NCI-H748 treated with DMSO at 0.1 percent for 48 hours (cell line): Measurements from ENCODE around the gene PRSS27.
A peak's percentile ranks its signal among the peaks of the same experiment; 100 is the strongest.
"Not testable (repeated sequence)": the region's sequence is repeated elsewhere in the genome, so short reads cannot be mapped to it uniquely, and the experiment has no call there.

Source experiments
- DNase-seq: peaks from one replicate; lab custom pipeline; 2025; lab: John Stamatoyannopoulos, UW

Gene PRSS27

DNA sequence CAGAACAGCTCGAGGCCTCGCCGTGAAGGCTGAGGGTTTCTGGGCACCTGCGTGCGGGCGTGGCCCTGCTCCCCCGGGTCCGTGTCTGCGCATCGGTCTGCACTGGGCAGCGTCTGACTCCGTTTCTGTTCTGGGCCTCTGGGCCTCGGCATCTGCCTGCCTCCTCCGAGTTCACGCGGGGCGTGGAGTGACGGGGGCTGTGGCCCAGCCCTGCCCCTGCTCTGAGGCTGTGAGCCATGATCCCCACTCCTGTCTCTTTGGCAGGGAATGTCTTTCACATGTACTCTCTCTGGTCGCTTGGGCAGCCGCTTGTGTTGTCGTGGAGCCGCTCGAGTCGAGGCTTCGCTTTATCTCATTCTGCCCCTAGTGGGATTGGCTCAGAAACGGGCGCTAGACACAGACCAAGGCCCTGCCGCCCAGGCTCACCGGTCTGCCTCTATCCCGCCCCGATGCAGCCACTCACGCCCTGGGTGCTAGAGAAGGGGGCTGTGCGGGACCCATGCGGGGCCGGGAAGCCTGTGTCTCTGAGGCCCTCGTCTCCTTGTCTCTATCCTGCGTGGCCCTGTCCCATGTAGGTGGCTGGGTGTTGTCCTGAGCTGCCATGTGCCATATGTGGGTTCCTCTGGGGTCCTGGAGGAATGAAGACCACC lies 23.3 kb downstream of the PRSS27 start:
- not testable (repeated sequence) for DNase-seq

DNA sequence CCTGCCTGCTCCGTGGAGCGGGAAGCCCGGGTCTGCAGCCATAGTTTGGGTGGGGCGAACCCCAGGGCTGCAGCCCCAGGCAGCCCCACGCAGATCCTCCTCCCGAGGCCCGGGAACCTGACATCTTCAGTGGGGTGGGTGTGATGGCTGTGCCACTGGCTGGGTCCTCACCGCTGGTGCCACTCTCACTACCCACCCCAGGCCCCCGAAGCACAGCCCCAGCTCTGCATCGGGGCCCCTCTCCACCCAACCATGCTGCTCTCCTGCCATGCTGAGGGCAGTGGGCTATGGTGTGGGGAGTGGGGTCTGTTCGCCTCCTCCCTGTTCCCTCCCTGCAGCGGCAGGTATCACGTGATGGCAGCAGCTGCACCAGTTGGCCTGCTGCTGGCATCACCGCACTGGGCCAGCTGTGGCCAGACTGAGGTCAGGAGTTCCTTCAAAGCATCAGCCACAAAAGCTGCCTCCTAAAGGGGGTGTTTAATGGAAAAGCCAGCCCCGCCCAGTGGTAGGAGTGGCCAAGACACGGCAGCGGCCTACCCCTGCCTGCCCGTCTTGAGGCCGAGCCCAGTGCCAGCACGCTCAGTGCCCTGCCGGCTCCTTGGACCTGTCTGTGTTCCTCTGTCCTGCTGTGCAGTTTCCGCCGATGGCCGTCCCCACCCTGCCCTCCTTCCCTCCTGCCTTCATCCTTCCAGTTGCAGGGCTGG lies 26.9 kb downstream of the PRSS27 start:
- no peak for DNase-seq

DNA sequence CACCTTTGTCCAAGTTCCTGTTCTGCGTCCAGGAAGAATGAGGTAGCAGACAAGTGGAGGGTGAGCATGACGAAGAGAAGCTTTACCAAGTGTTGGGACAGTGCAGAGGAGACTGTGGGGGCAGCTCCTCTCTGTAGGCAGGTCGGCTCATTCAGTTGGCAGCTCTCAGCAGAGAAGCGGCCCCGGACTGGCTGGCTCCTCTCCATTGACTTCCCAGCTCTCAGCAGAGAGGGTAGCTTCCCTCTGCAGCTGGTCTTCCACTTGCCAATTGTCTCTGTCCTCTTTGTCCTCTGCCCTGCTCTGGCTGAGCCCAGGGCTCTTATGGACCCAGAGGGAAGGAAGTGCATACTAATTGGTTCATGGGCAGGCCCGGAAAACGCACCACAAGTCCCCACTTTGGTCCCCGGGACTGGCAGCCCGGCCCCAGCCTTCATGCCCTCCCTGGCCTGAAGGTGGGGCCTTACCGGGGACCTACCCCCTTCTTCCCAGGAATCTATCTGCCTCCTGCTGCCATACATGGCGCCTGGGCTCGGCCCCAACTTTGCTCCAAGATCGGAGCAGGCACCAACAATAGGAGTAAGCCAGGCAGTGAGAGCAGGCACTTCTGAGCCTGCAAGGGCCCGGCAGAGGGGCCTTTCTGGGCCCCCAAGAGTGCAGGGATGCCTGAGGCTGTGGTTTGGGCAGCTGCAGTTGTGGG lies 27.6 kb downstream of the PRSS27 start:
- no peak for DNase-seq

DNA sequence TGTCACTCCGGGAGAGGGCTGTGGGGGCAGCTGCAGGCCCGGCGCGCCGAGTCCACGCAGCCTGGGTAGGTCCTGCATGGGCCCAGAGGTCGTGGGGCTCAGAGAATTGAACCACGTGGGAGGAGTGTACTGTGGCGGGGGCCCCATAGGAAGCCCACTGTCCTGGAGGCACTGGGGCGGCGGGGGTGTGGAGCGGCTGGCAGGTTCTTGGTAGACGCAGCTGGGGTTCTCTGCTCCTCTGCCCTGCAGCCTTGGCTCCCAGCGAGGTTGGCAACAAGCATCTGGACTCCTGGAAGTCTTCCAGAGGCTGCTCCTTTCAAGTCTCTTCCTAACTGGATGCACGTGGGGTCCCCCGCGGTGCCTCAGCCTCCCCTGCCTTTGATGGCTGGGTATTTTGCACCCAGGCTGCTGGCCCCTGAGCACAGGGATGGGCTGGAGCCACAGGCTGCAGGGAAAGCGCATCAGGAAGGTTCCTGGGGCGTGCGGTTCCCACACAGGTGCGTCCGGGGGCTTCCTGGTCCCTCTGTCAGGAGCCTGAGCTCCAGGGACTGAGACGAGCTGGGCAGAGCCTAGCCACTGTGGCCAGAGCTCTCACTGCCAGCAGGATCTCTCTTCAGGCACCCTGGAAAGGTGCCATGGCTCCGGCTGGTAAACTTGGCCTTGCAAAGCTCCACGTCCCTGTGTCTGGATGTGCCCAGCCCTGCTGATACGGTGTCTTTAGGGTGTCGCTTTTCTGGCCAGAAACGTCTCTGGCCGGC lies 28.4 kb downstream of the PRSS27 start:
- no peak for DNase-seq

DNA sequence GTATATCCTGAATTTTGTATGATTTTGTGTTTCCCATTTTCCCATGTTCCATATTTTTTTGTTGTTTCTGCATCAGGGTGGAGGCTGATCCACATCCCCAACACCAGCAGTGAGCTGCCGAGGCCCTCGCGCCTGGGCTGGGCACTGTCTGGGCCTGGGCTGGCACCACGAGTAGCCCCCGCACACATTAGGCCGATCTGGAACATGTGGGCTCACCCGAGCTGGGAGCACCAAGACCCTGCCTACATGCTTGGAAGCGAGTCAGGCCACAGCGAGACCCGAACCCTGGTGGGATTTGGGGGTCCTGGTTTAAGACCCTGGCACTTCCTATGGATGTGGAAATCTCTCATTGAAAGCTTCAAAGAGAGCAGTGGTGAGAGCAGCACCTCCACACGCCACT lies 29.2 kb downstream of the PRSS27 start:
- no peak for DNase-seq

DNA sequence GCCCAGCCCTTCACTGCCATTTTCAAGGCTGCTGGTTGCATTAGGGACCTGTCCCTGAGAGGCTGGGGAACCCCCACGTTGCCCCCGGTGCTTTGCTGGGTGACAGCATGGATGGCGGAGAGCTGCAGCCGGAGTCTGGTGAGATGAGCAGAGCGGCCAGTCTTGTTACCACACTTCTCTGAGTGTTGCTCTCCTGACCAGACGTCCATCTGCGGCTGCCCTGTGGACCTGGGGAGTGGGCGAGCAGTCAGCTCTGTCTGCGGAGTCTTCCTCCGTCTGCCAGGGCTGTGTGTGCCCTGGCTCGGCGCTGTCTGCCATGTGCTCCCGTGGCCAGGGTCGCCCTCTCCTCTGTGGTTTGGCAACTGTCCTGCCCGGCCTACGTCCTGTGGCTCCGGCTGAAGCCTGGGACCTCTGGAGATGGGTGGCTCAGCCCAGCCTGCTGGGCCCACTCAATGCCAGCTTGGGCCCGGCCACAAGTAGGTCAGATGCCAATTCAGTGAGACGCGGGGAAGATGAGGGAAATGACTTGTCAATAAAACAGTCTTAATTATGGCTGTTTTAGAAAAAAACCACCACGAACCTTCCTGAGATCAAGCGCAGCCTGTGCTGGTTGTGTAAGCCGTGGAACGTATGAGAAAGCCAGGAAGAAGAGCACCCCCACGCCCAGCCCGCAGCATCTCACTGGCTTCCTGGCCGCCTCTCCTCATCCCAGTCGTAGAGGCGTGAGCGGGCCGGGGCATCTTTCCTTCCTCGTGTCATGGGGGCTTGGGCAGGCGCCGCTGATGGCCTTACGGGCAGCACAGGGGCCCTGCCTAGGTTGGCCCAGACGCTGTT lies 29.8 kb downstream of the PRSS27 start:
- no peak for DNase-seq

DNA sequence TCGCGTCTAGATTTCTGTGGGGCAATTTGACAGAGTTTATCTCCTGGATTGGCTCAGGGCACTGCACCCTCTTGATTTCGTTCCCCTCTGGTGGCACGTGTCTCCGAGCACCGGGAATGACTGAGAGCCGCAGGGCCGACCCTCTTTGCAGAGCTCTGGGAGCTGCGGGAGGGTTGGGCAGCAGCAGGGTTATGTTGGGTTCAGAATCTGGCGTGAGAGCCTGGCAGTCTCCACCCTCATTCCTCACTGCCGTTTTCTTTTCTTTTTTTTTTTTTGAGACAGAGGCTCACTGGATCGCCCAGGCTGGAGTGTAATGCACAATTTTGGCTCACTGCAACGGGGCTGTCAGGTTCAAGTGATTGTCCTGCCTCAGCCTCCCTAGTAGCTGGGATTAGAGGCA lies 30.6 kb downstream of the PRSS27 start:
- not testable (repeated sequence) for DNase-seq

DNA sequence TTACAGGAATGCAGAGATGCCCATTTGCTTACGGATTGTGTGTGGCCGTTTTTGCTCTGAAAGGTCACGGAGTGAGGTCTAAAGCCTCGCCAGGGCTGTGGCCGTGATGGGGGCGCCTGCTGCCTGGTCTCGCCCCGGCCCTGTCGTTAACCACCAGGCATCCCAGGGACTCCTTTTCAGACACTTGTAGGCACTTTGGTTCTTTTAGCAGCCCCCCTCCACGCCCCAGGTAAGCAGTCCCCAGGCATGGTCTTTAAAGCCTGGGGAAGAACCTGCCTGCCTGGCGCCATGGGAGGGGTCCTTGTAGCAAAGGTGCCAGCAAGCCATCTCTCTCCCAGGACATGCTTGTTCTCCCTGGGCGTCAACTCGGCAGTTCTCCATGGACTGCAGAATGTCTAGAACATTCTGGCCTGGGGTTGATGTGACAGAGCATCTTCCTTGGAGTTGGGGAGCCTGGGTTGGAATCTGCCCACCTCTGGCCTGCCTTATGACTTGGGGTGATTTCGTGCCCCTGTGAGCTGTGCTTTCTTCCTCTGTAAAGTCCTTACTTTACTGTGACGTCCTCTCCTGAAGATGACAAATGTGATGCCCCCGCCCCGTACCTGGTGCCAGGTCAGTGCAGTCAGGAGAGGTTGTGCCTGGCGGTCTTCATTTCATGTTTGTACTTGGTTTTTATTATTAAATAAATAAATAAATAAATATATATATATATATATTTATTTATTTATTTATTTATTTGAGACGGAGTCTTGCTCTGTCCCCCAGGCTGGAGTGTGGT lies 32.3 kb downstream of the PRSS27 start:
- DNase-seq: no peak

DNA sequence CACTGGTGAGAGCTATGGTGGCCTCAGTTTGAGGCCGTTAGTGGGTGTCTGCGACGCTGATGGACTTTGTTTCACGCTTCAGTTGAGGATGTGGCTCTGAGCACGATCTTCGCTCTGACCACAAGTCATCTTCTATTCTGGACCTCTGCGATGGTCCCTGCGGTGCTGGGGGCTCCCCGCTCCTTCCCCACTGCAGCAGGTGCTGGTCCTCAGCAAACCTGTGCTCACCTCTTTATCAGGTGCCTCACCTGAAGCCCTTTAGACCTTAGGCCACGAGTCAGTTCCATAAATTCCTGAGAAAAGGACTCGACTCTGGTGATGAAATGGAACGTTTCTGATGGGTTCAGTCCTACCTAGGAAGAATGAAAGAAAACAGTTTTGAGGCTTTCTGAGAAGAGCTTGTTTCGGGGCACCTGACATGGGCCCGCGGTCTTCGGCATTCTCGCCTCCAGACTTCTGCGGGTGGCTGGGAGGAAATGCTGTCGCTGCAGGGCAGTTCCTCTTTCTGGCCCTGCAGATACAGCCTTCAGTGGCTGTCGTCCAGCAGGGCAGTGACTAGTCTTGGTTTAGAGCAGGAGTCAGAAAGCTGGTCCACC lies 33.0 kb downstream of the PRSS27 start:
- DNase-seq: no peak

DNA sequence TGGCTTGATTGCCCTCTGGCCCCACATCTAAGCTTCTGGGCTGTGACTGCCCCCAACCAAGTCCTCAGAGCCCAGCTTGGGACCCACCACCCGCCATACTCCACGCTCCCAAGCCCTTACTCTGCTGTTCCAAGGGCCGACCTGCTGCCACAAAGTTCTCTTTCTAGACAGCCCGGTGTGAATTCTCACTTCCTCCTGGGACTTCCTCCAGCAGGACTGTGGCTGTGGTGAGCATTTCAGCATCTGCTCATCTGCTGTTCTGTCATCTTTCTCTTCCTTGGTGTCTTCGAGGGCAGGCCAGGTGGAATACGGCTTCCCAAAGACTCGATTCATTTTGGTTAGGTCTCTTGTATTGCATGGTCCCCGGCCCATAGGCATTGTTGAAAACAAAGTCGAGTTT lies 33.9 kb downstream of the PRSS27 start:
- not testable (repeated sequence) for DNase-seq

DNA sequence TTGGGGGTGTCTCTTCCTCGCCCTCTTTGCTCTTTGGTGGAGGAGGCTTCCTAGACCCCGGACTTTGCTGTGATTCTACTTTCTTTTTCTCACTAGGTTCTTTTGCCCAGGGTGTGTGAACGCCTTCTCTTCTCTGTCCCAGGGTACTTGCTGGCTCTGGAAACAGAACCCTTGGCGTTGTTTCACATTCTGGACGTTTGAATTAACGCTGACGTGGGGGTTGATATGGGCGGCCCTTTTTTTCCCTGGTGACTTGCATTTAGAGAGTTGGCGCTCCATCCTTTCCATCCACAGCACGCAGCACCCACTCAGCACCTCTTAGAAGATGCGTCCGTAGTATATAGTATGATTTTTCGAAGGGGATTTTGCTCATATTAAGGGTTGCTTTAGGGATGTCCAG lies 37.0 kb downstream of the PRSS27 start:
- not testable (repeated sequence) for DNase-seq

DNA sequence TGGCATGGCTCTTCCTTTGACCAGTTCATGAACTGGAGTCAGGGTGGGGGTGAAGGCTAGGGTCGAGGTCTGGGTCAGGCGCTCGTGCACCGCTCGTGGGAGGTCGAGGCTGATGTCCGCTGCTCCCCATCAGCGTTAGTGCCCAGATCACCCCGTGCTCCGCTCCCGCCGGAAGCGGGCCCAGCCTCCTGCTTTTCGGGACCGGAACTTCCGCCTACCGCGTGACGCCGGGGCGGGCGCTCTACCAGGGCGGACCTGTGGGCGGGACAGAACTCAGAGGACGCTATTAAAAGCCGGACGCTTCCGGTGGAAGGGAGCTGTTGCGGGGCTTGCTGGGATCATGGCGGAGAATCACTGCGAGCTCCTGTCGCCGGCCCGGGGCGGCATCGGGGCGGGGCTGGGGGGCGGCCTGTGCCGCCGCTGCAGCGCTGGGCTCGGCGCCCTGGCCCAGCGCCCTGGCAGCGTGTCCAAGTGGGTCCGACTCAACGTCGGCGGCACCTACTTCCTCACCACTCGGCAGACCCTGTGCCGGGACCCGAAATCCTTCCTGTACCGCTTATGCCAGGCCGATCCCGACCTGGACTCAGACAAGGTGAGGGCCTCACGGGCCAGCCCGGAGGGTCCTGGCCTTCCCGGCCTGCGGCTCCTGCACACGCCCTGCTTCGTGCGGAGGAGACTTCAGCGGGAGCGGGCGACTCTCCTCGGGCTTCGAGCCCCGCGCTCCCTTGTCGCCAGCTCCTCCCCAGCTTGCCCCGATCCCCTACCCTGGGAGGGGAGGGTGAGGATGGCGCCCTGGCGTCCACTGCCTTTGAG lies 37.6 kb downstream of the PRSS27 start, which contains the start of gene KCTD5:
KCTD5 (plus strand) TSS at position 315 of the 813 bp plus-strand sequence; CDS start at position 341, 26 bp downstream.
- DNase-seq: peak; percentile 68

DNA sequence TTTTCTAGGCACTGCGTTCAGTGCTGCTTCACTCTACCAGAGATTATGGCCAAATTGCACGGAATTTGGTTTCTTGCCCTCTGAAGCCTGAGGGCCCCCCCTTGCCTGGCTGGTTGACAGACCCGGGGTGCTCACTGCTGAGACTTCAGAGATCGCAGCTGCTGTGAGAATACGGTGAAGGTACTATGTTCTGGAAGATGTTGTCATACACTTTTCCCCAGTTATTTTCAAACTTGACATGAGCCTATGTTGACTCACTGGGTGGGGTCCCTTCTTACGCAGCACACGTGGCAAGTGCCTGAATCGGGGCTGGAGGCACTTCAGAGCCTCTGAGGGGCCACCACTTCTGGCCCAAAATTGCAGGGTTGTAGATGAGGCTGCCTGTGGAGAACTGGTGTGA lies 39.7 kb downstream of the PRSS27 start:
- DNase-seq: not testable (repeated sequence)

DNA sequence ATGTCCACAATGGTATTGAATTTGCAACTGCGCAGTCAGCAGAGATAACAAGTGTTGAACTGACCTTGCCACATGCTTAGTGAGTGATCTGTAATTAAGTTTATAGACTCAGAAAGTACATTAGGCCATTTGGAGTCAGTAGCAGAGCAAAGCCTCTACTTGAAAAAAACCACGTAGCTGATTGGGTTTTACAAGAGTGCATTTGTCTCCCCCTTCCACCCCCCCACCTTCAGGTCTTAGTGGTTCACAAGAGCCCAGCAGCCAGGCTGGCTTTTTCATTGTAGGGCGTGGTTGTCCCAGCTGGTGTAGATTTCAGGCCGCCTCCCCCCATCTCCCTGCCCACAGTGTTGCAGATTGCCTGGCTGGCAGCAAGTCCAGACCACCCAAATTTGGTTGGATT lies 40.1 kb downstream of the PRSS27 start:
- not testable (repeated sequence) for DNase-seq

DNA sequence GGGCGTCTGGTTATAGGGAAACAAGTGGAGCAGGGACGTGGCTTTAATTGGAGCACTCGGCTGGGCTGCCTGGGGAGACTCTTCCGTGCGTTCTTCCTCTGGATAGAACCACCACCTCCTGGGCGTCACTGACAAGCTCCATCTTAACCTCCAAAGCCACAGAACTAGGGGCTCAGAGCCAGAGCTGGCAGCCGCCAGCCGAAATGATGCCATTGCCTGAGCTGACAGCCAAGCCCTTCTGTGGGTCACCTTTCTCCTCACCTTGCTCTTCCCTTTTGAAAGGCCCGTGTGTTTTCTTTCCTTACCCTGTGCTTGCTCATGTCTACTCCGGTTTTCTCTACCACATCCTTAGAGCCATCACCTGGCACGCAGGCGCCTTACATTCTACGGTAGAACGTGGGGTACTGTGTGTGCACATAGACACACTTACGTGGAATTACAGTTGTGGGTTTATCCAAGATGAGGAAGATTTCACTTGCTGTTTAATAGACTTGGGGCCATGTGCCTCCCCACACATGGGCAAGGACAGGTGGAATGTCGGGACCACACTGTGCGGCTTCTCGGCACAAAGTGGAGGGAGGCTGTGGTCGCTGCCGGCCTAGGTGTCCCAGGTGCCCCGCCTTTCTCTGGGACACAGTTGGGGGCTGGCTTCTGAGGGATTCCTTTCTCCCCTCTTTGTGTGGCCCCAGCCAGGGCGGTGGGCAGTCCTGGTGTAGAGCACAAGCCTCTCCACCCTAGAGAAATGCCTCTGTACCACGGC lies 41.6 kb downstream of the PRSS27 start:
- DNase-seq: not testable (repeated sequence)

DNA sequence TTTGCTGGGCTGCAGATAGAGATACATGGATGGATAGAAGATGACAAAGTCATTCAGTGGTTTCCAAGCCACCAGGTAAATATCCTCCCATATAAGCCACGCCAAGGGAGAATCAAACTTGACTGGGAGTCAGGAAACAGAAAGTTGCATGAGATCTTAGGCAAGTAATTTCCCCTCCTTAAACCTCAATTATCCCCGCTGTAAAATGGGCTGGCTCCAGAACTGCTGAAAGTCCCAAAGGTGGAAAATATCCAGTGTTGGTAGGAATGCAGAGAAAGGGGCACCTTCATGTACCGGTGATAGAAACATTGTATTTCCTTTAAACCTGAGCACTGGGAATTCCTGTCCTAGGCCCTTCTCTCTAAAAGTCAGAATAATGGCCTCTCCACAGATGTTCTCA lies 43.1 kb downstream of the PRSS27 start:
- DNase-seq: not testable (repeated sequence)

DNA sequence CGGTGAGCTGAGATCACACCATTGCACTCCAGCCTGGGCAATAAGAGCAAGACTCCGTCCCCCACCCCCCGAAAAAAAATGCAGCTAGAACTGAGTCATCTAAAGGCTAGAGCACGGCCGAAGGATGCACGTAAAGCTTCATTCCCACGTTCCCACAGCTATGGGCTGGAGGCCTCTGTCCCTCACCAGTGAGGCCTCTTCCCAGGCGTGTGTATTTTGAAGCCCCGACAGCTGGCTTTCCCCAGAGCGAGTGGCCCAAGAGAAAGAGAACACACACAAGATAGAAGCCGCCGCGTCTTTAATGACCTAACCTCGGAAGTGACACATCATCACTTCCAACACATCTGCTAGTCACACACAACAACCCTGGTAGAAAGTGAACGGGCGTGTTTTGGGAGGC lies 44.3 kb downstream of the PRSS27 start:
- DNase-seq: no peak

DNA sequence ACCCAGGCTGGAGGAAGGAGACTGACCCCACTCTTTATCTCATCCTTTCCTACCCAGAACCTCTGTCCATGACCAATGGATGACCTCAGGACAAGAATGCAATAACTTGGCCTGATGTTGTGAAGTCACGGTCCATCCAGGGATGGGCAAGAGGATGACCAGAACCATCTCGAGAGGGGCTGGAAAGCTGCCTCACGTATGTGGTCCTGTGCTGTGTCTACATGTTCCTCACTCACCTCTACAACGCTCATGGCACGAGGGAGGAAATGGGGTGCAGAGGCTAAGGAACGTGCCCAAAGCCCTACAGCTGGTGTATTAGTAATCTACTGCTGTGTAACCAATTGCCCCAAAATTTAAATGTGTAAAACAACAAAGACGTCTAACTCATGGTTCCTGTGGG lies 45.0 kb downstream of the PRSS27 start:
- DNase-seq: no peak
